HepG2 (cell line): ENCODE data around the gene ETFB. TPM values are rescaled to one million over a fixed set of nuclear protein-coding genes. Genes with fewer than 3 reads are reported as not detected.

ENCODE experiments used
- ISX ChIP-seq: sonication (generic); formaldehyde crosslinking; conservative IDR thresholded peaks from 2 replicates; pipeline ENCODE4 v1.5.0; 2020; ENCODE audit warnings: missing genetic modification reagents
- KAT2B ChIP-seq: fragments of 150-350 bp; IDR thresholded peaks from 2 replicates; pipeline ENCODE4 v1.6.1; 2014; ENCODE audit warnings: low read depth, low read length, borderline replicate concordance
- MIER2 ChIP-seq: IDR thresholded peaks from 2 replicates; pipeline ENCODE4 v1.6.1; 2016; ENCODE audit warnings: missing biosample characterization, missing genetic modification reagents
- MXI1 ChIP-seq: IDR thresholded peaks from 3 replicates; pipeline ENCODE4 v1.6.1; 2012; ENCODE audit warnings: low read depth, low read length, inconsistent platforms, borderline replicate concordance
- NKX3-1 ChIP-seq: sonication (generic); formaldehyde crosslinking; IDR thresholded peaks from 2 replicates; pipeline ENCODE4 v1.5.0; 2020; ENCODE audit warnings: missing genetic modification reagents
- NPAS2 ChIP-seq: sonication (generic); formaldehyde crosslinking; IDR thresholded peaks from 2 replicates; pipeline ENCODE4 v1.8.0; 2022; ENCODE audit warnings: mild to moderate bottlenecking, missing genetic modification reagents, borderline replicate concordance
- PAX8 ChIP-seq: sonication (generic); formaldehyde crosslinking; IDR thresholded peaks from 2 replicates; pipeline ENCODE4 v1.8.0; 2022; ENCODE audit warnings: mild to moderate bottlenecking, missing genetic modification reagents, borderline replicate concordance
- PLSCR1 ChIP-seq: sonication (generic); formaldehyde crosslinking; IDR thresholded peaks from 2 replicates; pipeline ENCODE4 v1.5.0; 2020; ENCODE audit warnings: missing genetic modification reagents, mild to moderate bottlenecking, borderline replicate concordance
- POLR2G ChIP-seq: fragments of 200-400 bp; formaldehyde crosslinking; IDR thresholded peaks from 2 replicates; pipeline ENCODE4 v1.6.1; 2018; ENCODE audit warnings: mild to moderate bottlenecking, low read depth, low read length, moderate library complexity
- PREB ChIP-seq: sonication (generic); formaldehyde crosslinking; IDR thresholded peaks from 2 replicates; pipeline ENCODE4 v1.4.0; 2020; ENCODE audit warnings: missing genetic modification reagents
- REPIN1 ChIP-seq: sonication (generic); formaldehyde crosslinking; IDR thresholded peaks from 2 replicates; pipeline ENCODE4 v1.8.0; 2022; ENCODE audit warnings: missing genetic modification reagents, low read depth, mild to moderate bottlenecking, borderline replicate concordance
- TSC22D2 ChIP-seq: sonication (generic); formaldehyde crosslinking; IDR thresholded peaks from 2 replicates; pipeline ENCODE4 v1.5.1; 2020; ENCODE audit warnings: missing genetic modification reagents, mild to moderate bottlenecking, borderline replicate concordance
- ZNF34 ChIP-seq: sonication (generic); formaldehyde crosslinking; IDR thresholded peaks from 2 replicates; pipeline ENCODE4 v1.4.0; 2020; ENCODE audit warnings: mild to moderate bottlenecking, missing genetic modification reagents, borderline replicate concordance
- ZUFSP ChIP-seq: sonication (generic); formaldehyde crosslinking; IDR thresholded peaks from 2 replicates; pipeline ENCODE4 v1.9.0; 2021; ENCODE audit warnings: missing genetic modification reagents, mild to moderate bottlenecking, borderline replicate concordance
- polyA plus RNA-seq, 8 experiments: library from polyadenylated mRNA; depleted of rRNA in 3 of 8; stranded (reverse) in 7 of 8; unstranded in 1 of 8; fragments of >200 nt; fragmentation: Illumina TruSeq in 4 of 8; extraction: Trizol in 4 of 8; gene quantifications; 2 replicates each; pipeline versions ENCODE4 v1.2.1 to v1.2.3, GENCODE V29; 2011 to 2016; ENCODE audit warnings: low read depth in 4 of 8, missing spikeins in 1 of 8, mixed read lengths in 1 of 8; ENCODE audit not compliant: insufficient read depth in 1 of 8
- total RNA-seq, 5 experiments: library from RNA; depleted of rRNA; stranded (reverse); fragments of >200 nt; fragmentation: Illumina TruSeq; extraction: Trizol; gene quantifications; 2 replicates each; pipeline ENCODE4 v1.2.3, GENCODE V29; 2016; ENCODE audit warnings: low read depth in 1 of 5
- TF ChIP-seq, protein P1 (sequence below): sonication (generic); formaldehyde crosslinking; IDR thresholded peaks from 2 replicates; pipeline ENCODE4 v1.4.0; 2020; ENCODE audit warnings: missing genetic modification reagents, mild to moderate bottlenecking, borderline replicate concordance
- TF ChIP-seq, protein P2 (sequence below): sonication (generic); formaldehyde crosslinking; conservative IDR thresholded peaks from 2 replicates; pipeline ENCODE4 v1.4.0; 2020; ENCODE audit warnings: mild to moderate bottlenecking, missing genetic modification reagents, moderate library complexity

The ETFB gene
- total and polyA plus RNA-seq, 2 of the 13 experiments (the other 11 are each of a cell fraction or from before 2014, with no cell fraction given) = 678 to 1,314 TPM

GRCh38 chr19:51366389-51367254 is 434 bp upstream of the ETFB start (continued):
- TF ChIP-seq, protein P1, sequence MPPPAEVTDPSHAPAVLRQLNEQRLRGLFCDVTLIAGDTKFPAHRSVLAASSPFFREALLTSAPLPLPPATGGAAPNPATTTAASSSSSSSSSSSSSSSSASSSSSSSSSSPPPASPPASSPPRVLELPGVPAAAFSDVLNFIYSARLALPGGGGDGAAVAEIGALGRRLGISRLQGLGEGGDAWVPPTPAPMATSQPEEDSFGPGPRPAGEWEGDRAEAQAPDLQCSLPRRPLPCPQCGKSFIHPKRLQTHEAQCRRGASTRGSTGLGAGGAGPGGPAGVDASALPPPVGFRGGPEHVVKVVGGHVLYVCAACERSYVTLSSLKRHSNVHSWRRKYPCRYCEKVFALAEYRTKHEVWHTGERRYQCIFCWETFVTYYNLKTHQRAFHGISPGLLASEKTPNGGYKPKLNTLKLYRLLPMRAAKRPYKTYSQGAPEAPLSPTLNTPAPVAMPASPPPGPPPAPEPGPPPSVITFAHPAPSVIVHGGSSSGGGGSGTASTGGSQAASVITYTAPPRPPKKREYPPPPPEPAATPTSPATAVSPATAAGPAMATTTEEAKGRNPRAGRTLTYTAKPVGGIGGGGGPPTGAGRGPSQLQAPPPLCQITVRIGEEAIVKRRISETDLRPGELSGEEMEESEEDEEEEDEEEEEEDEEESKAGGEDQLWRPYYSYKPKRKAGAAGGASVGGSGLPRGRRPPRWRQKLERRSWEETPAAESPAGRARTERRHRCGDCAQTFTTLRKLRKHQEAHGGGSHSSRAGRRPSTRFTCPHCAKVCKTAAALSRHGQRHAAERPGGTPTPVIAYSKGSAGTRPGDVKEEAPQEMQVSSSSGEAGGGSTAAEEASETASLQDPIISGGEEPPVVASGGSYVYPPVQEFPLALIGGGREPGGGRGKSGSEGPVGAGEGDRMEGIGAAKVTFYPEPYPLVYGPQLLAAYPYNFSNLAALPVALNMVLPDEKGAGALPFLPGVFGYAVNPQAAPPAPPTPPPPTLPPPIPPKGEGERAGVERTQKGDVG (CRISPR knock-in tag) = no peak
- no peak for TF ChIP-seq PREB (CRISPR knock-in tag)
- no peak for TF ChIP-seq ZUFSP (CRISPR knock-in tag)
- TF ChIP-seq MIER2 (CRISPR knock-in tag) = peak; percentile 27; the same call in 1 of the 2 replicates
- TF ChIP-seq NKX3-1 (CRISPR knock-in tag) = no peak
- TF ChIP-seq, protein P2, sequence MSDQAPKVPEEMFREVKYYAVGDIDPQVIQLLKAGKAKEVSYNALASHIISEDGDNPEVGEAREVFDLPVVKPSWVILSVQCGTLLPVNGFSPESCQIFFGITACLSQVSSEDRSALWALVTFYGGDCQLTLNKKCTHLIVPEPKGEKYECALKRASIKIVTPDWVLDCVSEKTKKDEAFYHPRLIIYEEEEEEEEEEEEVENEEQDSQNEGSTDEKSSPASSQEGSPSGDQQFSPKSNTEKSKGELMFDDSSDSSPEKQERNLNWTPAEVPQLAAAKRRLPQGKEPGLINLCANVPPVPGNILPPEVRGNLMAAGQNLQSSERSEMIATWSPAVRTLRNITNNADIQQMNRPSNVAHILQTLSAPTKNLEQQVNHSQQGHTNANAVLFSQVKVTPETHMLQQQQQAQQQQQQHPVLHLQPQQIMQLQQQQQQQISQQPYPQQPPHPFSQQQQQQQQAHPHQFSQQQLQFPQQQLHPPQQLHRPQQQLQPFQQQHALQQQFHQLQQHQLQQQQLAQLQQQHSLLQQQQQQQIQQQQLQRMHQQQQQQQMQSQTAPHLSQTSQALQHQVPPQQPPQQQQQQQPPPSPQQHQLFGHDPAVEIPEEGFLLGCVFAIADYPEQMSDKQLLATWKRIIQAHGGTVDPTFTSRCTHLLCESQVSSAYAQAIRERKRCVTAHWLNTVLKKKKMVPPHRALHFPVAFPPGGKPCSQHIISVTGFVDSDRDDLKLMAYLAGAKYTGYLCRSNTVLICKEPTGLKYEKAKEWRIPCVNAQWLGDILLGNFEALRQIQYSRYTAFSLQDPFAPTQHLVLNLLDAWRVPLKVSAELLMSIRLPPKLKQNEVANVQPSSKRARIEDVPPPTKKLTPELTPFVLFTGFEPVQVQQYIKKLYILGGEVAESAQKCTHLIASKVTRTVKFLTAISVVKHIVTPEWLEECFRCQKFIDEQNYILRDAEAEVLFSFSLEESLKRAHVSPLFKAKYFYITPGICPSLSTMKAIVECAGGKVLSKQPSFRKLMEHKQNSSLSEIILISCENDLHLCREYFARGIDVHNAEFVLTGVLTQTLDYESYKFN (CRISPR knock-in tag) = no peak
- no peak for TF ChIP-seq PAX8 (CRISPR knock-in tag)
- no peak for TF ChIP-seq TSC22D2 (CRISPR knock-in tag)
- TF ChIP-seq MXI1 = peak; percentile 29; the same call in 1 of the 3 replicates
- no peak for TF ChIP-seq ZNF34
- no peak for TF ChIP-seq NPAS2 (CRISPR knock-in tag)
- peak; percentile 88 for TF ChIP-seq POLR2G
- no peak for TF ChIP-seq ISX
- no peak for TF ChIP-seq PLSCR1 (CRISPR knock-in tag)
- no peak for TF ChIP-seq REPIN1 (CRISPR knock-in tag)
- TF ChIP-seq KAT2B = no peak
